ENCODE results near the gene CCNB2. TPM values are rescaled to one million over a fixed set of nuclear protein-coding genes. Genes with fewer than 3 reads are reported as not detected.

CCNB2 gene
- polyA plus RNA-seq, 1 donor (not counting 4 experiments of a cell fraction or from before 2014, with no cell fraction given): 36.9 TPM

GRCh38 chr15:59153466-59153865, 48.5 kb downstream of the CCNB2 start:
- TF ChIP-seq EZH2 (IDR thresholded peaks at IDR 0.05; ENCODE audit: low read length) (no peak), CTCF (optimal IDR thresholded peaks at IDR 0.05 in 1 of 3, IDR thresholded peaks at IDR 0.05 in 1 of 3, conservative IDR thresholded peaks at IDR 0.05 in 1 of 3; ENCODE audit: extremely low read depth in 1 of 3, insufficient read depth in 2 of 3, low read length in 3 of 3) (no peak)
- DNase-seq (ENCODE audit: low read depth, low spot score) (no peak), FAIRE-seq (no peak)
- Histone ChIP-seq H2AFZ (ENCODE audit: control insufficient read depth, low read length) (no peak overlapping the region), H3K4me1 (ENCODE audit: control insufficient read depth, extremely low read depth, insufficient read depth, low read length) (no peaks in the 10 kb centered on the region), H3K79me2 (ENCODE audit: control insufficient read depth, insufficient read depth, low read length) (no peaks in the 10 kb centered on the region), H3K9me1 (ENCODE audit: control insufficient read depth, extremely low read depth, insufficient read depth, low read length) (no peaks in the 10 kb centered on the region), H3K9ac (ENCODE audit: control insufficient read depth, extremely low read depth, insufficient read depth, low read length) (no peak overlapping the region), H3K36me3 (ENCODE audit: control insufficient read depth in 2 of 2, extremely low read depth in 1 of 2, insufficient read depth in 2 of 2, low read length in 2 of 2) (peaks cover 46 to 59% of the 10 kb centered on the region in 2 experiments), H3K27ac (ENCODE audit: control insufficient read depth, insufficient read depth, low read length) (no peak overlapping the region), H3K9me3 (ENCODE audit: control insufficient read depth, low read depth, low read length) (no peaks in the 10 kb centered on the region), H3K27me3 (ENCODE audit: control insufficient read depth, extremely low read depth, insufficient read depth, low read length) (no peaks in the 10 kb centered on the region), H3K4me2 (ENCODE audit: control insufficient read depth, extremely low read depth, insufficient read depth, low read depth, low read length) (no peak overlapping the region), H4K20me1 (ENCODE audit: control insufficient read depth, extremely low read depth, insufficient read depth, low read length) (no peaks in the 10 kb centered on the region), H3K4me3 (ENCODE audit: control insufficient read depth in 2 of 3, extremely low read depth in 1 of 3, insufficient read depth in 2 of 3, low read depth in 1 of 3, low read length in 3 of 3) (no peak overlapping the region)
- dilution Hi-C loops (cut with MboI; ENCODE audit: extremely low pct_ligation_motif_present, low sequenced_read_pairs): no loop called here

- no peak for FAIRE-seq
- H3K36me3 ChIP-seq (ENCODE audit: control insufficient read depth in 2 of 2, extremely low read depth in 1 of 2, insufficient read depth in 2 of 2, low read length in 2 of 2): peaks cover 52 to 58% of the 10 kb centered on the region in 2 experiments
Measured at GRCh38 chr15:59154243-59154642, 49.3 kb downstream of the CCNB2 start.

More at GRCh38 chr15:59154243-59154642, 49.3 kb downstream of the CCNB2 start:
- H3K4me2 ChIP-seq (ENCODE audit: control insufficient read depth, extremely low read depth, insufficient read depth, low read depth, low read length): no peak overlapping the region
- H2AFZ ChIP-seq (ENCODE audit: control insufficient read depth, low read length): no peak overlapping the region
- no peaks in the 10 kb centered on the region for H4K20me1 ChIP-seq (ENCODE audit: control insufficient read depth, extremely low read depth, insufficient read depth, low read length)
- no peaks in the 10 kb centered on the region for H3K27me3 ChIP-seq (ENCODE audit: control insufficient read depth, extremely low read depth, insufficient read depth, low read length)
- DNase-seq (ENCODE audit: low read depth, low spot score): no peak
- dilution Hi-C loops (cut with MboI; ENCODE audit: extremely low pct_ligation_motif_present, low sequenced_read_pairs): no loop called here
- H3K9me3 ChIP-seq (ENCODE audit: control insufficient read depth, low read depth, low read length): no peaks in the 10 kb centered on the region
- H3K4me3 ChIP-seq (ENCODE audit: control insufficient read depth in 2 of 3, extremely low read depth in 1 of 3, insufficient read depth in 2 of 3, low read depth in 1 of 3, low read length in 3 of 3): no peak overlapping the region
- no peak overlapping the region for H3K27ac ChIP-seq (ENCODE audit: control insufficient read depth, insufficient read depth, low read length)
- H3K79me2 ChIP-seq (ENCODE audit: control insufficient read depth, insufficient read depth, low read length): no peaks in the 10 kb centered on the region
- TF ChIP-seq CTCF (optimal IDR thresholded peaks at IDR 0.05 in 1 of 3, IDR thresholded peaks at IDR 0.05 in 1 of 3, conservative IDR thresholded peaks at IDR 0.05 in 1 of 3; ENCODE audit: extremely low read depth in 1 of 3, insufficient read depth in 2 of 3, low read length in 3 of 3) (no peak), EZH2 (IDR thresholded peaks at IDR 0.05; ENCODE audit: low read length) (no peak)
- H3K4me1 ChIP-seq (ENCODE audit: control insufficient read depth, extremely low read depth, insufficient read depth, low read length): no peaks in the 10 kb centered on the region
- H3K9me1 ChIP-seq (ENCODE audit: control insufficient read depth, extremely low read depth, insufficient read depth, low read length): no peaks in the 10 kb centered on the region
- H3K9ac ChIP-seq (ENCODE audit: control insufficient read depth, extremely low read depth, insufficient read depth, low read length): no peak overlapping the region

Data from keratinocyte (primary cell).